Activated CD8-positive, alpha-beta memory T cell treated with anti-CD3 and anti-CD28 coated beads, Interleukin-2, amount 50 U/mL, for 24 hours (primary cell): ENCODE results near the gene MYO5B.

ENCODE experiments used
- DNase-seq: peaks from one replicate; pipeline ENCODE4 v3.0.0-alpha.2; 2020; ENCODE audit errors: extremely low read depth

The MYO5B gene

DNA sequence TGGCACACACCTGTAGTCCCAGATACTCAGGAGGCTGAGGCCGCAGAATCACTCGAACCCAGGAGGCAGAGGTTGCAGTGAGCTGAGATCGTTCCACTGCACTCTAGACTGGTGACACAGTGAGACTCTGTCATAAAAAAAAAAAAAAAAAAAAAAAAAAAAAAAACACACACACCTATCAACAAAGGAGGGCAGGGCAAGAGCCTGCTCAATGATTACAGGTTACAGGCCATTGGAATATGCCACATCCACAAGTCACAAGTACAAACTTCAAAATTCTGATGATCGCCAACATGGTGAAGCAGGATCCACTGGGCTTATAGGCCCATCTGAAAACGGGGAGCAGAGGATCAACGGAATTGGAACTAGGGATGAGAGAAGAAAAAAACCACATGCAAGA lies 6.3 kb downstream of the MYO5B start:
- DNase-seq, result no peak

GRCh38 chr18:50187659-50188058 lies 7.3 kb downstream of the MYO5B start:
- DNase-seq, result no peak

GRCh38 chr18:50186385-50186784 lies 8.6 kb downstream of the MYO5B start:
- DNase-seq, result no peak

DNA sequence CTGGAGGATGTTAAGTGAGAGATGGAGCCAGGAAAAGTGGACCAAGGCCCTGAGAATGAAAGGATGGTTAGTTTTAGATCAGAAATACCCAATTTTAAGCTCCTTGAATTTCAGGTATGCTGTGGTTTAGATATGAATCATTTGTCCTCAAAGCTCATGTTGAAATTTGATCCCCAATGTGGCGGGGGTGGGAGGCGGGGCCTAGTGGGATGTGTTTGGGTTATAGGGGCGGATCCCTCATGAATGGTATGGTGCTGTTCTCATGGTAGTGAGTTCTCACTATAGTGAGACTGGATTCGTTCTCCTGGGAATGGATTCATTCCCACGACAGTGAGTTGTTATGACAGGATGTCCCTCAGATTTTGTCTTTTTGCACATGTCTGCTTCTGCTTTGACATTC lies 11.4 kb downstream of the MYO5B start:
- DNase-seq, result no peak

DNA sequence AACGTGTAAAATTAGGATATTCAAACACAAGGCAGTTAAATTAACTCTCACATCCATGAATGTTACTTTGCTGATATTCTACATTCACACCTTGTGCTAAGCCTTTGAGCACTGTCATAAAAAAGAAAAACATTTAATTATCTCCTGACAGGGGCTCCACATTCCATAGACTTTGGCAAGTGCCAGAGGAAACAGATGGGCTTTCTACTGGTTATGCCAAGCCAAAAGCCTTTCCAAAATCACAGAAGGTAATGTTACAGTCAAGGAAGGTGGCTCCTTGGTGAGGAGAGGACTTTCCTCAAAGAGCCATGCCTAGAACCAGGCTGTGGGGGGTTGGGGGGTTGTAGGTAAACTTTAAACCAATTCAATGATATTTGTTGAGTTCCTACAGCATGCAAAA lies 12.4 kb downstream of the MYO5B start:
- no peak for DNase-seq

GRCh38 chr18:50181590-50181989 lies 13.4 kb downstream of the MYO5B start:
- no peak for DNase-seq

DNA sequence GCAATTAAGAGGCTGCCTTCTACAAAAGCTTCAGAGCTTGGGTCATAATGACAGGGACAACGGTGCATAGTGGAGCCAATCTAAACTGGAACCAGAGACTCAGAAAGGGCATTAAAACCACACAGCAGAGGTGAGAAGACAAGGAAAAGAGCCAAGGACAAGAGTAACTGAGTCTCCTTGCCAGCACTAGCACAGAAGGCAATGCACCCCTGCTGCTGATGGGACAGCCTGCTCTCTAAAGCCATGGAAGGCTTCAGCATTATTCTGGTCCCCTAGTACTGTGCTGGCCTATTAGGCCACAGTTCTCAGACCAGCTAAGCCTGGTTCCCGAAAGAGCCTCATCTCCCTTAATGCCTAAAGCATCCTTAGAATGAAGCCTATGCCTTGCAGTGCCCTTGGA lies 15.5 kb downstream of the MYO5B start:
- no peak for DNase-seq

DNA sequence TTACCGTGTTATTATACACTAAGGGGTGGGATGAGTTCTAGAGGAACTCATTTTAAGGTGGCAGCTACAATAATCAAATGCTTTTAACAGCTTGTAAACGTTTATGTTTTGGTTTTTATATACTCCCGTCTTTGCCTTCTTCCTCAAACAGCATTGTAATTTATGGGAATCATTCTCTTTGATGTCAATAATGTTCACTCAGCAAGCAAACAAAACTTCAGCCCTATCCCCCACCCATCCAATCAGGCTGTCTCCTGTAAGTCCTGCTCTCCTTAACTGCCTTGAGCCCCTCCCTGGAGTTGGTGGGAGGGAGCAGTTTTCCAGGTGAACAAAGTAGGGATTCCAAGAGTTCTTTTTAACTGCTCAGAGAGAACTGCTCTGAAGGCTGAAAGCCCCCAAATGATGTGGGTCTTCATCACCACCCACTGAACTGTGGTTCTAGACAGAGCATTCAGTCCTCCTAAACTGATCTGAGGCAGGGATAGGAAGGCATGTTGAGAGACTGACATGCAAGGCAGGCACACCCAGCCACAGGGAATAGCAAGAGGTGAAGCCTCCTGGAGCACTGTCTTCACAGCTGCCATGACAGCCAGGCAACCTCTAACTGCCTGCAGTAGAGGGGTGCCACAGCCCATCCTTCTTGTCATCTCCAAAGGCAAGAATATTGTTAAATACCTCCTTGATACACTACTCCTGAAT lies 17.5 kb downstream of the MYO5B start:
- no peak for DNase-seq

- DNase-seq, result no peak
Measured at GRCh38 chr18:50172367-50172766, 22.6 kb downstream of the MYO5B start.

GRCh38 chr18:50171406-50171805 lies 23.5 kb downstream of the MYO5B start:
- no peak for DNase-seq

GRCh38 chr18:50170004-50170403 lies 24.9 kb downstream of the MYO5B start:
- no peak for DNase-seq

DNA sequence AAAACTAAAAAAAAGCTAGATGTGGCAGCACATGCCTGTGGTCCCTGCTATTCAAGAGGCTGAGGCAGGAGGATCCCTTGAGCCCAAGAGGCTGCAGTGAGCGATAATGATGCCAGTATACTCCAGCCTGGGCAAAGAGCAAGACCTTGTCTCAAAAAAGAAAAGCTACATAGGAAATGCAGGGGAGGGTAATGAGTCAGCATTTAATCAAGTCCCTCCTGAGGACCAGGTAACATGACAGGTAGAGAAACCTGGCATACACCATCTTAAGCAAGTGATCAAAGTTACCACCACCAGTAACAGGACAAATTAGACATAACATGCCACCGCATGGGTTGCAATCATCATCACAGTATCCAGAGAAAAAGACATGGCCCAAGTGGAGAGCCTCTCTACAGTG lies 25.8 kb downstream of the MYO5B start:
- DNase-seq, result no peak

DNA sequence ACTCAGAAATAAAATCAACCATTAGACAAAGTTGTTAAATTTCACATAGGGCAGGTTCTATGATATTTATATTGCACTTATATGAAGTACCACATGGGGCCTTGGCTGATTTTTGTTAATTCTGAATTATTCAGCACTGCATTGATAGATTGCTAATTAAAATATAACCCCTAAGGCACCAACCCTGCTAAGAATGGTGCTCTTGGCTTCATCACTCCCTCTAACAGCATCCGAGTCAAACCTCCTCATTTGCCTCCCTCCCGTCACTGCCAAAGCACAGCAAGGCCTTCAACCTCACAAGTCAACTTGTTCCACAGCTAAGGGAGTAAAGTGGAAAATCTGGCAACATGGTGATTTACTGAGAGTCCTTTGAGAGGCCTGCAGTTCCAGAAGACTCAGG lies 27.0 kb downstream of the MYO5B start:
- no peak for DNase-seq

- no peak for DNase-seq
Measured at GRCh38 chr18:50166901-50167300, 28.0 kb downstream of the MYO5B start.

DNA sequence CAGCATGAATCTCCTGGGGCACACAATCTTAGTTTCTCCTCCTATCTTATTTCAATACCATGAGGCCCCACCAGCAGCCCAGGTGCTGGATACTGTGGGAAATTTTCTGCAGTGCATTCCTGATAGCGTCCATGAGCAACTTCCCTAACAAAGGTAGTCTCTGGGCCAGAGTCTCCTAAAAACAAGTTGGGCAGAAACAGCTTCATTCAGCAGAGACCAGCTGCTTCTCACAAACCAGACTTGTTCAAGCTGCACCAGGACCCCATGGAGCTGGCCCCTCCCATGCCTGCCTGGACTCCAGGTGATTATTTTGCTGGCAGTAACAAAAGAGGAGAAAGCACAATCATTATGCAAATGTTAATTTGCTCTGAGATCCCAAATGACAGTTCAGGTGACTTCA lies 31.4 kb downstream of the MYO5B start:
- DNase-seq, result no peak

- DNase-seq, result no peak
Measured at GRCh38 chr18:50162486-50163304, 32.3 kb downstream of the MYO5B start.

GRCh38 chr18:50161597-50162205 lies 33.2 kb downstream of the MYO5B start:
- DNase-seq, result no peak

GRCh38 chr18:50159654-50160046 lies 35.3 kb downstream of the MYO5B start:
- no peak for DNase-seq

- DNase-seq, result no peak
Measured at GRCh38 chr18:50158866-50159653, 35.9 kb downstream of the MYO5B start.

- no peak for DNase-seq
Measured at GRCh38 chr18:50155406-50155805, 39.5 kb downstream of the MYO5B start.

GRCh38 chr18:50154420-50154819 lies 40.5 kb downstream of the MYO5B start:
- DNase-seq, result no peak

DNA sequence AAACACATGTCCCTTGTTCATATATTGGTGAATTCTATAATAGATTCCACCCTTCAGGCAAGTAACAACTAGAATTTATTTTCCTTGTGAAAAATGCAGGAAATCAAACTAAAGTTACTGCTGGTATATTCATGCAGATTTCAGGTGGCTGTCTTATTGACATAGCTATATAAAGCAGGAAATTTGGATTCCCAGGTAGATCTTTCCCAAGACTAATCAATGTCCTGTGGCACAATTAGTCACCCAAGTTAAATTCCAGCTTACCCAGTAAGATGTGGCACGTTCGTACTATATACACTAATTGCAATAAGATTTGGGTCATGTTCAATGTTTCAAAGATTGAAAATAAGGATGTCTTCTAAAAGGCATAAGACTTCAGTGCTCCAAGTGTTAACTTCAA lies 42.0 kb downstream of the MYO5B start:
- no peak for DNase-seq
